Endothelial cell of umbilical vein (primary cell): ENCODE measurements around the gene SLC25A45.

Experiments
- CTCF ChIP-seq, 2 donors: IDR thresholded peaks; 1 replicate in 1 of 2; 2 replicates in 1 of 2; pipeline ENCODE4 v1.5.1; 2011; ENCODE audit warnings: low read length in 2 of 2, mild to moderate bottlenecking in 2 of 2, moderate library complexity in 2 of 2, control low read depth in 1 of 2, inconsistent platforms in 1 of 2, low read depth in 1 of 2; ENCODE audit not compliant: insufficient read depth in 1 of 2; ENCODE audit errors: extremely low read depth in 1 of 2
- EZH2 ChIP-seq: IDR thresholded peaks from 2 replicates; pipeline ENCODE4 v1.6.1; 2012; ENCODE audit warnings: borderline replicate concordance, low read depth, mild to moderate bottlenecking, moderate library complexity, low read length, inconsistent platforms; ENCODE audit not compliant: severe bottlenecking
- POLR2A ChIP-seq: IDR thresholded peaks from 2 replicates; pipeline ENCODE4 v1.6.1; 2012; ENCODE audit warnings: low read depth, mild to moderate bottlenecking, control low read depth, low read length
- POLR2AphosphoS5 ChIP-seq: IDR thresholded peaks from 2 replicates; pipeline ENCODE4 v1.6.1; 2012; ENCODE audit warnings: low read depth, mild to moderate bottlenecking, control low read depth, low read length, moderate library complexity; ENCODE audit not compliant: insufficient read depth

GRCh38 chr11:65412271-65413076 lies 30.0 kb upstream of the SLC25A45 start:
- TF ChIP-seq CTCF (IDR thresholded peaks at IDR 0.05; ENCODE audit: extremely low read depth in 1 of 2, insufficient read depth in 1 of 2, low read depth in 1 of 2, low read length in 2 of 2) (no peak), POLR2AphosphoS5 (no peak), POLR2A (no peak), EZH2 (no peak)
